Uterus (tissue), 2 donors: ENCODE measurements around the gene CLEC17A.

ENCODE experiments used
- CTCF ChIP-seq, 4 experiments: fragments of 200-600 bp in 2 of 4; fragments of 450-650 bp in 2 of 4; sonication (generic) in 2 of 4; IDR thresholded peaks; one replicate each; pipeline ENCODE4 v1.5.1; 2016 to 2019; ENCODE audit warnings: antibody characterized with exemption in 4 of 4, mild to moderate bottlenecking in 2 of 4, moderate library complexity in 1 of 4
- POLR2A ChIP-seq, 2 donors: fragments of 450-650 bp; IDR thresholded peaks; one replicate each; pipeline ENCODE4 v1.6.1; 2016; ENCODE audit warnings: antibody characterized with exemption in 2 of 2, mild to moderate bottlenecking in 1 of 2, moderate library complexity in 1 of 2

- TF ChIP-seq CTCF (IDR thresholded peaks at IDR 0.05) (peak; percentile 78 to 91 (median 82)), POLR2A (IDR thresholded peaks at IDR 0.05) (no peak)
These were observed 26.2 kb upstream of the CLEC17A start for GRCh38 chr19:14556662-14557188.
